Left hindlimb (tissue), 1 donor: ENCODE results near the gene AFF1.

Source experiments
- DNase-seq: peaks from one replicate; pipeline ENCODE4 v3.0.0-alpha.2; 2018

Gene AFF1, protein sequence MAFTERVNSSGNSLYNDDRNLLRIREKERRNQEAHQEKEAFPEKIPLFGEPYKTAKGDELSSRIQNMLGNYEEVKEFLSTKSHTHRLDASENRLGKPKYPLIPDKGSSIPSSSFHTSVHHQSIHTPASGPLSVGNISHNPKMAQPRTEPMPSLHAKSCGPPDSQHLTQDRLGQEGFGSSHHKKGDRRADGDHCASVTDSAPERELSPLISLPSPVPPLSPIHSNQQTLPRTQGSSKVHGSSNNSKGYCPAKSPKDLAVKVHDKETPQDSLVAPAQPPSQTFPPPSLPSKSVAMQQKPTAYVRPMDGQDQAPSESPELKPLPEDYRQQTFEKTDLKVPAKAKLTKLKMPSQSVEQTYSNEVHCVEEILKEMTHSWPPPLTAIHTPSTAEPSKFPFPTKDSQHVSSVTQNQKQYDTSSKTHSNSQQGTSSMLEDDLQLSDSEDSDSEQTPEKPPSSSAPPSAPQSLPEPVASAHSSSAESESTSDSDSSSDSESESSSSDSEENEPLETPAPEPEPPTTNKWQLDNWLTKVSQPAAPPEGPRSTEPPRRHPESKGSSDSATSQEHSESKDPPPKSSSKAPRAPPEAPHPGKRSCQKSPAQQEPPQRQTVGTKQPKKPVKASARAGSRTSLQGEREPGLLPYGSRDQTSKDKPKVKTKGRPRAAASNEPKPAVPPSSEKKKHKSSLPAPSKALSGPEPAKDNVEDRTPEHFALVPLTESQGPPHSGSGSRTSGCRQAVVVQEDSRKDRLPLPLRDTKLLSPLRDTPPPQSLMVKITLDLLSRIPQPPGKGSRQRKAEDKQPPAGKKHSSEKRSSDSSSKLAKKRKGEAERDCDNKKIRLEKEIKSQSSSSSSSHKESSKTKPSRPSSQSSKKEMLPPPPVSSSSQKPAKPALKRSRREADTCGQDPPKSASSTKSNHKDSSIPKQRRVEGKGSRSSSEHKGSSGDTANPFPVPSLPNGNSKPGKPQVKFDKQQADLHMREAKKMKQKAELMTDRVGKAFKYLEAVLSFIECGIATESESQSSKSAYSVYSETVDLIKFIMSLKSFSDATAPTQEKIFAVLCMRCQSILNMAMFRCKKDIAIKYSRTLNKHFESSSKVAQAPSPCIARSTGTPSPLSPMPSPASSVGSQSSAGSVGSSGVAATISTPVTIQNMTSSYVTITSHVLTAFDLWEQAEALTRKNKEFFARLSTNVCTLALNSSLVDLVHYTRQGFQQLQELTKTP

DNA sequence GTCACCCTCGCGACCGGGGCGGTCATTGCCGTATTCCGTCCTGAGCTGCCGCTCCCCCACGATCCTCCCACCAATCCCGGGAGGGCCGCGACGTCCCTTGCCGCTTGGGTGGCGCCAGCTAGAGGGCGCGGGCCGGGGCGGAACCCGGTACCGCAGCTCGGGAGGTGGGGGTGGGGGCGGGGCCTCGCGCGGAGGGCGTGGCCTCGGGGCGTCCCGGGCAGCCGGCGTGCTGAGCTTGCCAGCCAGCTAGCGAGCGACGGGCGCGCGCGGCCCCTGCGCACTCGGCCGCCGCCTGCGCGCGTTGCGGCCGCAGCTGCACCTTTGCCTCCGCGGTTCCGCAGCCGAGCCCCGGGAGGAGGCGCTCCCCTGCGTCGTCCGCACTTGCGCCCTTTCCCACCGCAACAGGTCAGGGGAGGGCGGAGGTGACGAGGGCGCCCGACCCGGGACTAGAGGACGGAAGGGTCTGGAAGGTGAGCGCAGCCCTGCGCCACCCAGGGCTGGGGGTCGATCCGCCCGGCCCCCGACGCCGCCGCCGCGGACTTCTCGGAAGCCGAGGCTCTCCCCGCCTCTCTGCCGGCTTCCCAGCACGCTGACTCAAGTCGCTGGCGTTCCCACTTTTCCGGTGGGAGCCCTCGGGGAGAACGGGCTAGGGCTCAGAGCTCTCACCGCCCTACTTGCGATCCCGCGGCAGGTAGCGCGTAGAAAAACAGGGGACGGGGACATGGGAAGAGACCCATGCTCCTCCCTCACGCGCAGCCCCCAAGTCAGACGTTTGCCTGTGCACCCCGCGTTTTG, at the start of gene AFF1:
Gene AFF1 (plus strand): TSS at position 241 of the 795 bp plus-strand sequence. CDS start 13,523 bp downstream, outside the sequence.
- DNase-seq, result peak; percentile 94

DNA sequence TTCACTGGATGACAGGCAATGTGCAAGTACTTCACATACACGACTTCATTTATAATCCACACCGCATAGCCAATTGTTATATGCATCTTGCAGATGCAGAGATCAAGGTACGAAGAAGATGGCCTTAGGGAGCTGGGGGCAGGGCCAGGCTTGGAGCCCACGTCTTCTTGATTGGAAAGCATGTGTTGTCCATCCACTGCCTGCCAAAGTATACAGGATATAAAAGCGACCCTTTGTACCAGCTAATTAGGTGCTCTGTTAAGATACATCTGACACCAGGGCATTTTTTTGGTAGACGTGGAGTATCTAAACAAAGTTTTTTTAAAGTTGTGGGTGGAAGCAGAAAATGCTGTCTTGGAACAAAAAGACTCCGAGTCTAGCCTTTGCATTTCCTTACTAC, 44.0 kb upstream of the AFF1 start:
- no peak for DNase-seq

DNA sequence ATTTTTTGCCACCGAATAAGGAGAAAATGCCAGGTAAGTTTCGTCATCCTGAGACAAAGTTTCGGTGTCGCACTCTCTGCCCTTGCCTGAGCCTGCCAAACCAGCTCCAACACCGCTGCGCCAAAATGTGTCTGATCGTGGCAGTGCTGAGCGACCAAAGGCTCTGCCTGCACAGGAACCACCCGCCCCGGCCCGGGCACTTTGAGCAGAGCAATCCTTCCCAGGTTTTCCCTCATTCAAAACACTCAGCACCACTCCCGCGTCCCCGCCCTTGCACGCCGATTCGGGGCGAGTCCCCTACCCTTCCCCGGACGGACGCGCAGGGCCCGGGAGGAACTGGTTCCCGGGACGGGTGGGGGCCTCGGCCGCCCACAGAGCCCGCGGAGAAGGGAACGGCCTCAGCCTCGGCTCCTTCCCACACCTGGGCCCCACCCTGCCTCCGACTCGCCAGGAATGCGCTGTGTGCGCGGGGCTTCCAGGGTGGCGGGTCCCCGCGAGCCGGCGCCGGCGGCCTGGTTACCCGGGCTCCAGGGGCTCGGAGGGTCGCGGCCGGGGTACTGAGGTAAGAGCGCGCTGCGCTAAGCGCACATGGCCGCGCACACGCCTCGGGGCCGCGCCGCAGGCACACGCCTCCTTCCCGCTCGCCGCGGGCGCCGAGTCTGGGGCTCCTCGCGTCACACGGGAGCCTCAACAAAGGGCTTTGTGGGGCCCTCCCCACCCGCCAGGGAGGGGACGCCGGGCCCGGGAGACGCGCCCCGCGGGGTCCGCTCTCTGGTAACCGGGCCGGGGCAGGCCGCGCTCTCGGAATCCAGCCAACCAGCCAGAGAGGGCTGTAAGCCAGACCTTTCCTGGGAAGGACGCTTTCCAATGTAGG, 42.8 kb upstream of the AFF1 start, which contains the start of gene C4orf36:
Gene C4orf36 (minus strand): TSS at position 661 of the 874 bp plus-strand sequence. CDS start 902 bp downstream, outside the sequence.
- peak; percentile 80 for DNase-seq

DNA sequence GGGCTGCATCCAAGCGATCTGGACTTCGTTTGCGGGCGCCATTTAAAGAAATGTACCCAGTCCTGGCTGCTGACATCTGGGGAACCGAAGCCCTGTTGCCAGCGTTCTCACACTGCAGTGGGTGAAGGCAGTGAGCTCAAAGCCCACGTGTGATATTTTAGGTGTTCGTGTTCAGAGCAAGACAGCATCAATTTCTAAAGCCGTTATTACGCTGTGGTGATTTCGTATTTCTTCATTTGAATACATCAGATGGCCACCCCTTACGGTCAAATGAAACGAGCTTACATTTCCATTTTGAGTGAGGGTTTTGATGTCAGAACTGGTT, 42.2 kb upstream of the AFF1 start:
- DNase-seq, result no peak

DNA sequence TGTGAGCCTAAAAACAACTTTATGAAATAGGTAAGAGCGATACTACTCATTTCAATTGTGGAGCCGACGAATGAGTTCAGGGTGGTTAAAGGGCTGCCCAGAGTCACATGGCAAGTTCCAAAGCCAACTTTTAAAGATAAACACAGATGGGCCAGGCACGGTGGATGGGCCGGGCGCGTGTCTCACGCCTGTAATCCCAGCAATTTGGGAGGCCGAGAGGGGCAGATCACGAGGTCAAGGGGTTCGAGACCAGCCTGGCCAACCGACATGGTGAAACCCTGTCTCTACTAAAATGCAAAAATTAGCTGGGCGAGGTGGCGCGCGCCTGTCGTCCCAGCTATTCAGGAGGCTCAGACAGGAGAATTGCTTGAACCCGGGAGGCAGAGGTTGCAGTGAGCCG, 41.7 kb upstream of the AFF1 start:
- DNase-seq, result no peak

DNA sequence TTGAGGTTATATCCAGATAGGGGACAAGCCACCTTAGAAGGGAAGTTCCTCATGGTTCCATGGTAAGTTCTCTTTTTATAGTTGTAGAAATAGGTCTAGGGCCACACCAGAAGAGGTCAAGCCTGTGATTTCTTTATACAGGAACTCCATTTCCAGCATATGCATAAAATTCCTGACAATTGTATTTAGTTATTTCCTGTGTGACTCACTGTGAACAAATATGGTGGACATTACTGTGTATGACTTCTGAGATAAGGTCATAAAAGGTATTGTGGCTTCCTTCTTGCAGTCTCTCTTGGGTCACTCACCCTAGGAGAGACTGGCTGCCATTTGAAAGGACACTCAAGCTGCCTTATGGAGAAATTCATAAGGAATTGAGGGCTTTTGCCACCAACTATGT, 40.4 kb upstream of the AFF1 start:
- DNase-seq, result no peak

DNA sequence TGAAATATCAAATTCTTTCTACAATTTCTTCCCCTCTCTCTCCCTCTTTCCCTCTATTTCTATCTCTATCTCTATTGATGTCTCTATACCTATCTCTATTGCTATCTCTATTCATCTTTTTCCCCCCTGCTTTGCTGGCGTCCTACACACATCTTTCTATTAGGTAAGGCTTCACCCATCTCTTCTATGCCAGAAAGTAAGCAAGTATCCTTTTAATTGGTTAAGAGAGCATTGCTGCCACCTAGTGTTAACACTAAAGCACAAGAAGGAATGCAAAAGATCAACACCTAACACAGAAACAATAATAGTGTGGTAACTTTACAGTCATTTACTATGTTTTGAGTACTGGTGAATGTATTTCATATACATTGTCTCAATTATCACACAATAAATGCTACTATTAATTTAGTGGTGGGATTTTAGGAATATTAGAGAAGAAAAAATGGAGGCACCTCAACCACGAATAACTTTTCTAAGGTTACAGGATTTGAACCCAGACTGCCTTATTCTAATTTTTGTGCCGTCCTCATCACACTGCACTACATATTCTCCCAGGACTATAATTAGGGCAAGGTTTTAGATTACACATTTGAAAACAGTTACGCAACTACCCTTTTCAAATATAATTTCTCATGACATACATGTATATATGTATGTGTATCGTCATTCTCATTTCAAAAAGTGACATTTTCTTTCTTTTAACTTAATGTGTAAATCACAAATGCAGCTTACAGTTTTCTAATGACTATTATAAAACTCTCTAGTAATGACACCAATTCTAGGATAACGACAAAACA, 38.9 kb upstream of the AFF1 start:
- no peak for DNase-seq

DNA sequence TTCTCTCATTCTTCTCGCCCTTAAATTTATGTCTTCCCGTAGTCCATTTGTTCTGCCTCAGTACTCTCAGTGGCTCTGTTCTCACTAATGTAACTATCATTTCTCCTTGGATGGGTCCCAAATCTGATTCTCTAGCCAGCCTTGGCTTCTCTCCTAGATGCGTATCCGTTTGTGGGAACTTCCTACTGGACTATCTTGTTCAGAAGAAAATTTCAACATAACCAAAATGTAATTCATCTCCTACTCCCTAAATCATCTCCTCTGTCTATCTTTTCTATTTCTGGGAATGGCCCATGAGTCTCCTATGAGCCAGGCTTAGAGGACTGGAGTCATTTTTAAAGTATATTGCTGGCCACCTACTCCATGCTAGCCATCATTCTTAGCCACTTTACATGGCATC, 38.2 kb upstream of the AFF1 start:
- no peak for DNase-seq

DNA sequence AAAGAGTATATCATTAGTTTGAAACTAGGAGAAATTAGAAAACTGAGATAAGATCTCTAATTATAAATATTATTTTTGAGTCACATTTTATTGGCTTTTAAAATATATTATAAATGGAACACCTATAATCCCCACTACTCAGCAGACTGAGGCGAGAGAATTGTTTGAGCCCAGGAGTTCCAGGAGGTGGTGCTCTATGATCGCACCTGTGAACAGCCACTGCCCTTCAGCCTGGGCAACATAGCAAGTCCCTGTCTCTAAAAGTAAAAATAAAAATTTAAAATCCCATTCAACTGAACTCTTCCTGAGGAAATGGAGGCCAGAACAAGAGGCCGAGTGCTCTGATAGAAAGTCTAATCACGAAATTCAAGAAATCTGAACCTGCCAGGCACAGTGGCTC, 36.2 kb upstream of the AFF1 start:
- no peak for DNase-seq

DNA sequence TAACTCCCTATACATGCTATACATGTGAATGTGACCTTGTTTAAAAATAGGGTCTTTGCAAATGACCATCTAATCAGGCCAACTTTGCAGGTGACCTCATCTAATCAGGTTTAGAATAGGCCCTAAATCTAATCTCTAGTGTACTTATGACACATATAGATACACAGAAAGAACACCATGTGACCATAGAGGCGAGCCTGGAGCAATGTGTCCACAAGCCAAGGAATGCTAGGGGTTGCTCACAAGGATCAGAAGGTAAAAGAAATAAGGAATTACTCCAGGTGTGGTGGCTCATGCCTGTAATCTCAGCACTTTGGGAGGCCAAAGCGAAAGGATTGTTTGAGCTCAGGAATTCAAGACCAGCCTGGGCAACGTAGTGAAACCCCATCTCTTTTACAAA, 32.9 kb upstream of the AFF1 start:
- no peak for DNase-seq

DNA sequence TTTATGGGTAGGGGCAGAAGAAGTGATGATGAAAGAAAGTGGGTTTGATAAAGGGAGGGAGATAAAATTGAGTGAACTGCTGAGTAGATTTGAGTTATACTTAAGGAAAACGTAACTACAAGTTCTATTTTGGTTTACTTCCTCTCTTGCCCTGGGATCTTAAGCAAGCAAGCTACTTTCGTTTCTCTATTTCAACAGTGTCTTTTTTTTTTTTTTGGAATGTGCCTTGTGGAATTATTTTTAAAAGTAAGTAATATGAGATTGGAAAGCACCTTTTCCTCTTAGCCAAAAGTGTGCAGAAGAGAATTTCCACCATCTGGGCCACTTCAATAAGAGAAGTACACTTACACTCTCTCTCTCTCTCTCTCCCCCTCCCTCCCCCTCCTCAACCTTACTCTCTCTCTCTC, 26.6 kb upstream of the AFF1 start:
- DNase-seq, result no peak

DNA sequence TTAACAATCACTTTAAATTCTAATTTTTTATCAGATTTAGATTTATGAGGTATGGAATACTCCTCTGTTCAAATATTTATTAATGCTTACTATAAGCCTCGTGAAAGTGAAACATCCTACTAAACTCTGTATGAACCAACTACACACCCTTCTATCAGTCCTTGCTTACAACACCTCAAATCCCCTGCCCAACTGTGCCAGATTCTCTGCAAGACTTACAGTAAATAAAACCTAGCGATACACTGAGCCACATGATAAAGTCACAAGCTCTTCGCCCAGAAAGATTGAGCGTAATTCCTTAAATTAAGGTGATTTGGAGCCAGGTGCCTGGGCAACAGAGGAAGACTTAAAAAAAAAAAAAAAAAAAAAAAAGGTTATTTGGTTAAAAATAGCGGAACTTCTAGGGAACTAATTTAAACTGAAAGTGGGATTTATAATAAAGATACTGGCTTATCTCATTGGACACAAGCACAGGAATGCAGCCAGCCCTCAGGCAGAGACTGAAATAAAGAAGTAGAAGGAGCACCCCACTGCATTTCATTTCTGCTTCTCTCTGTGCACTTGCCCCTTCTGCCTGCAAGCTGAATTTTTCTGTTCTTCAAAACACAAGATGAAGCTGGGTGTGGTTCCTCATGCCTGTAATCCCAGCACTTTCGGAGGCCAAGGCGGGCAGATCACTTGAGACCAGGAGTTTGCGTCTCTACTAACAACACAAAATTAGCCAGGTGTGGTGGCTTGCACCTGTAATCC, 25.1 kb upstream of the AFF1 start:
- no peak for DNase-seq

DNA sequence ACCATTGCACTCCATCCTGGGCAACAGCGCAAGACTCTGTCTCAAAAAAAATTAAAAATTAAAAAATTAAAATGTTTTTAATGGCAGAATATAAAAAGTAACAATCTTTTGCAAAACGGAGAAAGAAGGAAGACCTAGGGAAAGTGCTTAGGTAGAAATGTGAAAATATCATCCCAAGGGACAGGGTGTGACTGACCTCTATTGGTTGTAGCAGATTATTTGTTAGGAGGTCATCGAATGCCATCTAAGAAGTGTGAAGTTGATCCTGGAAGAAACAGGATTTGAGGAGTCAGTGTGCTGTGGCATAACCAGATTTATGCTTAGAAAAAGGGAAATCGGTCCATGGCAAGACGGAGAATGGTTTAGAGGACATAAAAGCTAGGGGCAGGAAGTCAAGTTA, 24.4 kb upstream of the AFF1 start:
- DNase-seq, result no peak

DNA sequence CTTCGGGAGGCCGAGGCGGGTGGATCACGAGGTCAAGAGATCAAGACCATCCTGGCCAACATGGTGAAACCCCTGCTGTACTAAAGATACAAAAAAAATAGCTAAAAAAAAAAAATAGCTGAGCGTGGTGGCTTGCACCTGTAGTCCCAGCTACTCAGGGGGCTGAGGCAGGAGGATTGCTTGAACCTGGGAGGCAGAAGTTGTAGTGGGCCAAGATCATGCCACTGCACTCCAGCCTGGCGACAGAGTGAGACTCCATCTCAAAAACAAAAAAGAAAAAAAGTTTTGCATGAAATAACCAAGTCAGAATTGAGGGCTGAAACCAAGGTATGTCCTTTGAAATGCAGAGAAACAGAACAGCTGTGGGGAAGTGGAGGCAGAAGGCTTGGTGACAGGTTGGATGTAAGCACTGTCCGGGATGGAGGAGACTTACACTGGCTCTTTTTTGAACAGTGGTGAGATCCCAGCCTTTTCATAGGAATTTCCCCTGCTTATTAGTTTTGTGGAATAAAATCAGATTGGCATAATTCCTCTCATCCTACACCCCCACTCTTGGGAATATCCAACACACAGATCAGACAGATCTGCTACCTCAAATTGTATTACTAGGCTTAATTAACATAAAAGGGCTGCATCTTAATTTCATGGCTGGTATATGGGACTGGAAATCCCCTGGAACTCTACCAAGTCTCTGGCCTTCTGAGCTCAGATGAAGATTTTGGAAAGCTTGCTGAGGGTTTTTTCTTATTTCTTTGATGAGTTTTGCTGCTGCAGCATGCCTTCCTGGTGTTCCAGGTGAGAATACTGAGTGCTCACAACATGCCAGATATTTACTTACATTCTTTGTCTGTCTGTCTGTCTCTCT, 23.8 kb upstream of the AFF1 start:
- DNase-seq, result no peak

DNA sequence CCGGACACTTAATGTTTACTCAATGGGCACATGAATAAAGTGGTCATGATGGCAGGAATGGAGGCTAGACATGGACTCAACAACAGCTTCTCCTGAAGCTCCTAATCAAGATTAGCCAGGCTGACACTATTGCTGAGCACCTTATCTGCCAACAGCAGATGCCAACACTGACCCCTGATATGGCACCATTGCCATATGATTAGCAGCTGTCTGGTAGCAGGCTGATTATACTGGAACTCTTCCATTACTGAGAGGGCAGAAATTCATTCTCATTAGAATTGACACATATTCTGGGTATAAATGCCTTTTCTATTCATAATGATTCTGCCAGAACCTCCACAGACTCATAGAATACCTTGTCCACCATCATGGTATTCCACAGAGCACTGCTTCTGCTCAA, 18.4 kb upstream of the AFF1 start:
- DNase-seq, result no peak

DNA sequence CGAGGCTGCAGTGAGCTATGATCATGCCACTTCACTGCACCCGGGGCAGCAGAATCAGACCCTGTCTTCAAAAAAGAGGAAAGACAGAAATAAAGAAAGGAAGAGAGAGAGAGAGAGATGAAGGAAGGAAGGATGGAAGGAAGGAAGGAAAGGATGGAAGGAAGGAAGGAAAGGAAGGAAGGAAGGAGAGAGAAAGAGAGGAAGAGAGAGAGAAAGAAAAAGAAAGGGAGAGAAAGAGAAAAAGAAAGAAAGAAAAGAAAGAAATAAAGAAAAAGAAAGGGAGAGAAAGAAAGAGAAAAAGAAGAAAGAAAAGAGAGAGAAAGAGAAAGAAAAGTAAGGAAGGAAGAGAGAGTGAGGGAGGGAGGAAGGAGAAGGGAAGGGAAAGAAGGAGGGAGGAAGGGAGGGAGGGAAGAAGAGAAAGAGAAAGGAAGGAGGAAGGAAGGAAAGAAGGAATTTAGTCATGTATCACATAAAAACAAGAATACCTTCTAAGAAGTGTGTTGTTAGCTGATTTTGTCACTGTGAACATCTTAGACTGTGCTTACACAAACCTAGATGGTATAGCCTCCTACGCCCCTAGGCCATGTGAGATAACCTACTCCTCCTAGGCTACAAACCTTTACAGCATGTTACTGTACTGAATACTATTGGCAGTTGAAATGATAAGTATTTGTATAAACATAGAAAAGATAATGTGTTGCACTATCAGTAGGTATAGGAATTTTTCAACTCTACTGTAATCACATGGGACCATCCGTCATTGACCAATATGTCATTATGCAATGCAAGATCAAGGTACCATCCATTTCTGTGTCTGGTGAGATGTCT, 17.4 kb upstream of the AFF1 start:
- DNase-seq, result no peak

DNA sequence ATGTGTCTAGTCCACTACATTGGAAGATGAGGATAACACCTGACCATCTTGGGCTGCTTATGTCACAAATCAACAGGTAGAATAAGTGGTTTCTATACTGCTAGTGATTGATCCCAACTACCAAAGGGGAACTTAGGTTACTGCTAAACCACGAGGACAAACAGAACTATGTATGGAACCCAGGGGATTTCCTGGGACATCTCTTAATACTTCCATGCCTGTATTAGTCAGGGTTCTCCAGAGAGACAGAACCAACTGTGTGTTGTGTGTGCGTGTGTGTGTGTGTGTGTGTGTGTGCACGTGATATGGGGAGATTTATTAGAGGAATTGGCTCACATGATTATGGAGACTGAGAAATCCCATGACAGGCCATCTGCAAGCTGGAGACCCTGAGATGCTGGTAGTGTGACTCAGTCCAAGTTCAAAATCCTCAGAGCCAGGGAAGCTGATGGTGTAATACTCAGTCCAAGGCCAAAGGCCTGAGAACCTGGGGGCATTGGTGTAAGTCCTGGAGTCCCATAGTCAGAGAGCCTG, 16.2 kb upstream of the AFF1 start:
- no peak for DNase-seq
